NCI-H774 (cell line): ENCODE data around the gene PSMB11.
A peak's percentile ranks its signal among the peaks of the same experiment; 100 is the strongest.
"Not testable (repeated sequence)": the region's sequence is repeated elsewhere in the genome, so short reads cannot be mapped to it uniquely, and the experiment has no call there.

ENCODE experiments used
- DNase-seq: peaks from one replicate; lab custom pipeline; 2025; lab: John Stamatoyannopoulos, UW

The PSMB11 gene

GRCh38 chr14:23042162-23042965 is at the start of gene PSMB11:
TSS of gene PSMB11 (plus strand) at chr14:23042212. CDS start at chr14:23042226, 14 bp downstream.
- no peak for DNase-seq

GRCh38 chr14:22993517-22993916 is 48.5 kb upstream of the PSMB11 start:
- no peak for DNase-seq

DNA sequence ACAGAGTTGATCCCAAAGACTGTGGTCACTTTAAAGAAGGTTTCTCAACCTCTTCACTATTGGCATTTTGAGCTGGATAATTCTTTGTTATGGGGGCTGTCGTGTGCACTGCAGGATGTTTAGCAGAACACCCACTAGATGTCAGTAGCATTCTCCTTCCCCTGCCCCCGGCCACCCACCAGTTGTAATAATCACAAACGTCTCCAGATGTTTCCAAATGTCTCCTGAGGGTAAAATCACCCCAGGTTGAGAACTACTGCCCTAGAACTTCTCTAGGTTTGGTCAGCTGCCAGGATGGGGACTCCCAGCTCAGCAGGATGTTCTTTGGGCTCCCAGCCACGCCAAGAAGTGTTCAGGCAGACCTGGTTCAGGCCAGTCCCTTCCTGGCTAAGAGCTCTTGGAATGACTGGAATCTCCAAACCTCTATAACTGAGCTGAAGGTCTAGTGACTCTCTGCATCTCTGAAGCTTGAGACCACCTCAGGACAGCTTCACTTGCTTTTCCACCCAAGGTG is 47.2 kb upstream of the PSMB11 start:
- no peak for DNase-seq

- no peak for DNase-seq
Measured at GRCh38 chr14:22995889-22996625, 46.0 kb upstream of the PSMB11 start.

DNA sequence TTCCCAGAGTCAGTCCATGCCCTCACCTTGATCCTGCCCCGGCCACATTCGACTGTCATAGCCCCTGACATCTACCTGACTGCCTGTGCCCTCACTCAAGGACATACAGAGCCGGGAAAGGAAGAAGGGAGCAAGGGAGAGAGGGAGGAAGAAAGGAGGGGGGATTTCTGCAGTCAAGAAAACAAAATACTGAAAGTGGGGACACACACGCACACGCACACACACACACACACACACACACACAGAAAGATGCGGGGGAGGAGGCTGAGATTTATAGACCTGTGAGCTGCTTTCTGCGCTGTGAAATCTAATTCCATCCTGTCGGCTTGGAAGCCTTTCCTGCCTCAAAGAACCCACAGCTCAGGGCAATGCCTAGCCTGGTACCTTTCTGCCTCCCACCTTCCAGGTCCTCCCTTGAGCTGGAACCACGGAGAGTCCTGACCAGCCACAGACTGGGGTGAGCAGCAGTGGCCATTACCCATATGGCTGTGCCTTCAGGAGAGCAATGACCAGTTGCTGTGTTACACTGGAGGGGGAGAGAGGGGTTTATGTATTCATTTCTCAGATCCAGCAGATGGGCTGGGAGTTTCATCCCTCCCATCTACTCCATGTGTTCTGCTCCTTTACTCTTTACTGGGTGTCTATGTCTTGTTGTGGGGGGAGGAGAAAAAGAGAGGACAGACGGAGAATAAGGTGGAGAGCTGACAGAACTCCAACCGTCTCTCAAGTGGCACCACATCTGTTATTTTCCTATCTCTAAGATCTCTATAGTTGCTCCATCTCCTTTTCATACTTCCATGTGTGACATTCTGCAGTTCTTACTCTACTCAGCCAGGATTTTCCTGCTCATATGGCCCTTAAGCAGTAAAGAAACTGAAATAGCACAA is 45.0 kb upstream of the PSMB11 start:
- no peak for DNase-seq

- DNase-seq: no peak
Measured at GRCh38 chr14:22997676-22998323, 44.2 kb upstream of the PSMB11 start.

GRCh38 chr14:22998329-22999012 is 43.5 kb upstream of the PSMB11 start:
- no peak for DNase-seq

- no peak for DNase-seq
Measured at GRCh38 chr14:23000860-23001259, 41.2 kb upstream of the PSMB11 start.

DNA sequence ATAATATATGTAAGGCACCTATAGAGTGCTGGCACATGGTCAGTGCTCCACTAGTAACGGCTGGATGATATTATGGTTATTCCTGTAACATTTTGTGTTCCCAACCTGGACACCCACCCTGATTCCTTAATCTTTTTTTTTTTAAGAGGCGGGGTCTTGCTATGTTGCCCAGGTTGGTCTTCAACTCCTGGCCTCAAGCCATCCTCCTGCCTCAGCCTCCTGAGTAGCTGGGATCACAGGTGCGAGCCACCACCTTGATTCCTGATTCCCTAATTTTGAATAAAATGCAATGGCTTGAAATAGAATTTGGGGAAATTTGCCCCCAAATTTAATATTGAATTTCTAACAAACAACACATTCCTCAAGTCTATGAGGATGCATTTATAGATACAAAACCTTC is 39.4 kb upstream of the PSMB11 start:
- DNase-seq: no peak

DNA sequence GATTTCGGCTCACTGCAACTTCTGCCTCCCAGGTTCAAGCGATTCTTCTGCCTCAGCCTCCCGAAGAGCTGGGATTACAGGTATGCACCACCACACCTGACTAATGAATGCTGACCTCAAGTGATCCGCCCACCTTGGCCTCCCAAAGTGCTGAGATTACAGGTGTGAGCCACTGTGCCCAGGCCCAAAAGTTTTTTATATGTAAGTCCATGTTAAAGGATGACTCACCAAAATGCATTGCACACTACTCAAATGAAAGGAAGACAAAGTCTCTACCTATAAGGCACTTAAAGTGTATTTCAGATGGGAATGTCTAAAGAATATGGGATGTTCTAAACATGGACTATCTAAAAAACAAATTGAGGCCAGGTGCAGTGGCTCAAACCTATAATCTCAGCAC is 37.7 kb upstream of the PSMB11 start:
- not testable (repeated sequence) for DNase-seq

GRCh38 chr14:23005451-23006187 is 36.4 kb upstream of the PSMB11 start:
- DNase-seq: no peak

GRCh38 chr14:23006188-23006534 is 35.9 kb upstream of the PSMB11 start:
- no peak for DNase-seq

GRCh38 chr14:23006544-23007419 is 35.2 kb upstream of the PSMB11 start:
- DNase-seq: peak; percentile 98

GRCh38 chr14:23008831-23009230 is 33.2 kb upstream of the PSMB11 start:
- DNase-seq: peak; percentile 44

DNA sequence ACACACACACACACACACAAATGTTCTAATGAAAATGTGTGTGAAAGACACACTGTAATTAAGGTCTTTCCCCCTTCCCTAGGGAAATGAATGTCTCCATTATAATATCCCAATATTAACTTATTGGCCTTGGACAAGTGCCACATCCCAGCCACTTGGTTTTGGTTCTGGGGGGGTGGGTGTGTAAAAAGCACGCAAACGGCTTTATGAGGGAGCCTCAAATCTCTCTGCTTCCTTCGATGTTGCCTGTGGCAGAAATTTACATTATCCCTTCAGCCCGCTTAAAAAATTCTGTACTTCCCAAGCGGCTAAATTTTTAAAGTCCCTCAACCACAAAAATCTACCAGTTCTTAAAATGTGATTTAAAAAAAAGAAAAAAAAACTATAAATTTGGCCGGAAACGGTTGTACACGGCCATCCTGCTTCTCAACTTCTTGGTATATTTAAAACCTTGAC is 32.5 kb upstream of the PSMB11 start:
- DNase-seq: peak; percentile 24

DNA sequence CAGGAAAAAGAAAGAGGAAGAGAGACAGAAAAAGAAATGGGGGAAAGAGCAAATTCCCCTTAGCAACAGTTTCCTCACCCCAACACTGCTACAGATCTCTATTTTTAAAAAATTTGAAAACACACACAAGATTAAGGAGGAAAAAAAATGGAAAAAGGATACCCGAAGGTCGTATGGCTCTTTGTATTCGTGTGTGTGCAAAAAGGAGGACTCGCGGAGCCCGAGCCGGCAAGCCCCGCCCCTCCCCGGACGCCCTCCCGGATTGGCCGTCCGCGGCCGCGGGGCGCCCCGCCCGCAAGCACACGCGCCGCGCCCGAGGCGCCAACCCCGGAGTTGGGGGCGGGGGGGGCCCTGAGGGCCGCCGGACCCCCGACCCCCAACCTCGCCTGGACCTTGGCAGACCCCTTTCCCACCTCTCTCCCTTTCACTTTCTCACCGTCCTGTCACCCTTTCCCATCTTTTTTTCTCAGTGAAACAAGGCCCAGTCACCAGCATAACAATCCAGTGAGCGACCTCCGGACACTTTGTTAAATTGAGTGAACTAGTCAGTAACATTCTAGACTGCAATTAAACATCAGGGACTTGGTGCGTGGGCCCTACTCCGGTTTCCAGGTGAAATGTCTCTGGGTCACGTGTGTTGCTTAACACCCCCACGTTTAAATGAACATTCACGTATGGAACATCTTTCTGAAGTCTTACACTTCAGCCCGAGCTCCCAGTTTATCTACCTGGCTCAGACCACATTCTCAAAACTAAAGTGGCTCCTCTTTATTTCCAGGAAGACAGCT is 31.9 kb upstream of the PSMB11 start, which contains the start of gene C14orf93:
TSS of gene C14orf93 (minus strand) at position 205 of the 788 bp plus-strand sequence. CDS start 11,120 bp downstream, outside the sequence.
- DNase-seq: peak; percentile 73

DNA sequence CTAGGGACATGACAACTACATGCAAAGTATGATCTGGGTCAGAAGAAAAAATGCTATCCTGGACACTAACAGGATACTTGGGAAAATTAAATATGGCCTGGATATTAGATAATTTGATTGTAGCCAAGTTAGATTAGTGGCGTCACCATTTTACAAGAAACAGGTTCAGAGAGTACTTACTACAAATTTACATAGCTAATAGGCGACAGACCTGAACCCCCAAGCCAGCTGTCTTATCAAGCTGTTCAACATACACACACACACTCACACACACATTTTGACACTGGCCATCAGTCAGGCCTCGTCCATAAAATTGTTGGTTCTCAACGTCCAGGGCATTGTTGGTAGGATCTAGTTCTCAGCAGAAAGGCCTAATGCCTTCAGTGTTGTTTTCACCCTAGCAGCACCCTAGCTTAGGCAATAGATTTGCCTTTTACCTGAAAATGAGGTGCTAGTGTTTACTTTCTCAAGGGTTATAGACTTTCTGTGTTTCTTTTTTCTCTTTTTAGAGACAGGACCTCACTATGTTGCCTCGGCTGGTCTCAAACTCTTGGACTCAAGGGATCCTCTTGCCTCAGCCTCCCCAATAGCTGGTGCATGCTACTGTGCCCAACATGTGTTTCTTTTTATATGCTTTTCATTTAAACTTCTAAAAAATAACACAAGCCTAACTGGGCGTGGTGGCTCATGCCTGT is 28.8 kb upstream of the PSMB11 start:
- no peak for DNase-seq

DNA sequence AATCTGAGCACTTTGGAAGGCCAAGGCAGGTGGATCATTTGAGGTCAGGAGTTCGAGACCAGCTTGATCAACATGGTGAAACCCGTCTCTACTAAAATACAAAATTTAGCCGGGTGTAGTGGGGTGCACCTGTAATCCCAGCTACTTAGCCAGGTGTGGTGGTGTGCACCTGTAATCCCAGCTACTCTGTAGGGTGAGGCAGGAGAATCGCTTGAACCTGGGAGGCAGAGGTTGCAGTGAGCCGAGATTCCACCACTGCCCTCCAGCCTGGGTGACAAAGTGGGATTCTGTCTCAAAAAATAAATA is 28.3 kb upstream of the PSMB11 start:
- not testable (repeated sequence) for DNase-seq
